NK-92 (cell line): Measurements from ENCODE around the gene KCNIP2.

Experiments
- DNase-seq: peaks from one replicate; lab custom pipeline; 2025; ENCODE audit not compliant: unreplicated experiment; lab: John Stamatoyannopoulos, UW

The KCNIP2 gene

DNA sequence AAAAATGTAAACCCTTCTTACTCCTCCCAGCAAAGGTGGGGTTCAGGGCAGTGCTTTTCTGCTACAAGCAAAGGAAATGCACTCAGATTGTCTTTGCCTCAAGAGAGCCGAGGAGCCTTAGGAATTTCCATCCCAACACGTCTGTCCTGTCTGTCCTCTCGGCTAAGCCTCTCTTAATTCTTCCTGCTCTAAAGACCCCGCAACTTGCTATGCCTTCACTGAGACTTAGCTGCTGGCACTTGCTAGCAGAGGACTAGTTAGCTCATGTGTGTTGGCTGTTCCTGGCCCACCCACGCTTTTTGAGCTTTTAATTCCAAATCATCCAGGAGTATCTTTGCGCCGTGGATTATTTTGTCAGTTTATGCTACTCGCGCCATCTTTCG is 59.9 kb downstream of the KCNIP2 start:
- DNase-seq = no peak

- DNase-seq = no peak
Observed at GRCh38 chr10:101782811-101783735, 60.5 kb downstream of the KCNIP2 start, which contains the start of gene NPM3. Gene NPM3, minus strand, starts transcription at chr10:101783446. Its CDS starts 56 bp downstream, at chr10:101783390.

DNA sequence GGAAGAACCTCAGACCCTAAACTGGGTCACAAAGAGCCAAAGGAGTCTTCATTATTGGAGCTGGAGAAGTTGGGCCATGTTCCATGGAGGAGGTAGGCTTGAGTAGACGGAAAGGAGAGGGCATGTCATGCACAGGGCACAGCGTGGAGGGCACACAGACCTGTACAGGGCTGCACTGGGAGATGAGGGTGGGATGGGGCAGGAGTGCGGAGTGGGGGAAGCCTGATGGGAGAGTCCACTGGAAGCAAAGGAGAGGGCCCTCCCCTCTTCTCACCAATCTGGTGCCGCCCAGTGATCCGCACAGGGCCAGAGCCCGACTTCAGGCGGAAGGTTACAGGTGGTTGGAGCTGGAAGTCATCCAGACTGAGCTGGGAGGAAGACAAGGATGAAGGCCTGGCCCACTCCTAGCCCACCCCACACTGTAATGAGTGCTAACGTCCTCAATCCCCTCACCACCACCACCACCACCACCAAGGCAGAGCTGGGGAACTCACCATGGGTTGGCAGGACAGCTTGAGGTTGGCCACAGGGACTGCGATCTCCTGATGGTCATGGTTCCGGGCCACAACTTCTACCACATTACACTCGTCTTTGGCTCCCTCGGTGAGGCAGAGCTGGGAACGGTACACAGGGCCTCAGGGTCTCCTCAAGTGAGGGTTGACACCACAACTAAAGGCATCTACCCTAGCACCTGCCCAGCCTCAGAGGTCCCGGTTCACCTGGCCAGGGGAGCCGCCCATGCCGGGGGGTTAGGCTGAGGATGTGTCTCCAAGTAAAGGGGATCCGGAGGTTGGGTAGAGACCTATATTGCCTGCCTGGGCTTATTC is 61.4 kb downstream of the KCNIP2 start:
- DNase-seq = no peak

GRCh38 chr10:101781655-101781983 is 62.0 kb downstream of the KCNIP2 start:
- no peak for DNase-seq

DNA sequence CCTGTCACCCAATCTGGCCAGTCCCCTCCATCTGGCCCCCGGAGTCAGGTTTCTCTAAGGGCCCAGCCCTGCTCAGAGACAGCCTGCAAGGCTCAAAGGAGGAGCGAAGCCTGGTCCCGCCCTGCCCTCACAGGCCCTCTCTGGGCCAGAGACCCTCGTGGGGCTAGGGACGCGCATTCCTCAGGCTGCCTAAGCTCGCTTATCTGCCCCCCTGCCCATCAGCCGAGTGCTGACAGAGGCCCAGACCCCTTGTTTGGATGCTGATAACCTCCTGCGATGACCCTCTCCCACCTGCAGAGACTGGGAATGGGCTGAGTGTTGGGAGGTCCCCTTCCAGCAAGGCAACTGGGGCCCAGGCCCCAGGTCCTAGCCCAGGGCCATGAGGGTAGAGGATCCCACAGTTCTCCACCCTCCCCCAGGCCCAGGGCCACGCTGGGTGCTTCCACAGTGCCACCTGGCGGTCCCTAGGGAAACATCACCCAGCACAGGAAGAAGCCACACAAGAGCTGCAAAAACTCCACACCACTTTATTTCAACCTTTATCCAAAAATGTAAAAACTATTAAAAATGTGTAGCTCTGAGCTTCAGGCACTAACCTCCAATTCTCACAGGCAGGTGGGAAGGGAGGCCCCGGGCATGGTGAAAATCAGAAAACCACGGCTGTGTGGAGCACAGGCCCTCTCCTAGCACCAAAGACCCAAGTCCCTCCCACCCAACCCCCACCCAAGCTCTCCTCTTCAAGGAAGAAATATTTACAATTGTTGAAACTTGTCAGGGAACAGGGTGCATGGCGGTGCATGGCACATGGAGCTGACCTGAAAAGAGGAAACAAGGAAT is 62.6 kb downstream of the KCNIP2 start:
- no peak for DNase-seq

DNA sequence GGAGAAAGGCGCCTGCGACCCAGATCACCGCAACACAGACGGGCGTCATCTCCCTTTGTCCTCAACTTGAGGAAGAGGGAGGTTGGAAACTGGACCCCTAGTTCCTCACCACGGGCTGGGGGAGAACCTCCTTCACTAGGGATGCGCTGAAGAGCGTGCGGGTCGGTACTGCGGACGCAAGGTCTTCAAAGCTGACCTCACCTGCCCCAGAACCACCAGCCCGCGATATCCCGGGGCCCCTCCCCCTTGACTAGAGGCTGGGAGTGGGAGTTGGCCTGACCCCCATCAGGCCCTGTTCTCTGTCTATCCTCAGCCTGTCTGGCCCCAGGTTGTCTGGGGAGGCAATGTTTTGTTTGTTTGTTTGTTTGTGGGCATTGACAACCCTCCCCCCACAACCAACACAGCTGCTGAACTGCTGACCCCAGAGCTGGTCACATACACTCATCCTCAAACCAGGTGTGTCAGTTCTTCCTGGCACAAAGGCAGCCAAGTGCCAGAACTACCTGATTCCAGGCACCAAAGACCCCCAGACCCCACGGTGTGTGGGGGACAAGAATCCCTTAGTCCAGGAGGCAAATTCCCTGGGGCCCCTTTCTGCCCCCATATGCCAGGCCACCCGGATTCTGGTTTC is 63.3 kb downstream of the KCNIP2 start:
- DNase-seq = no peak

- DNase-seq = no peak
Observed at GRCh38 chr10:101779544-101780186, 63.9 kb downstream of the KCNIP2 start.

DNA sequence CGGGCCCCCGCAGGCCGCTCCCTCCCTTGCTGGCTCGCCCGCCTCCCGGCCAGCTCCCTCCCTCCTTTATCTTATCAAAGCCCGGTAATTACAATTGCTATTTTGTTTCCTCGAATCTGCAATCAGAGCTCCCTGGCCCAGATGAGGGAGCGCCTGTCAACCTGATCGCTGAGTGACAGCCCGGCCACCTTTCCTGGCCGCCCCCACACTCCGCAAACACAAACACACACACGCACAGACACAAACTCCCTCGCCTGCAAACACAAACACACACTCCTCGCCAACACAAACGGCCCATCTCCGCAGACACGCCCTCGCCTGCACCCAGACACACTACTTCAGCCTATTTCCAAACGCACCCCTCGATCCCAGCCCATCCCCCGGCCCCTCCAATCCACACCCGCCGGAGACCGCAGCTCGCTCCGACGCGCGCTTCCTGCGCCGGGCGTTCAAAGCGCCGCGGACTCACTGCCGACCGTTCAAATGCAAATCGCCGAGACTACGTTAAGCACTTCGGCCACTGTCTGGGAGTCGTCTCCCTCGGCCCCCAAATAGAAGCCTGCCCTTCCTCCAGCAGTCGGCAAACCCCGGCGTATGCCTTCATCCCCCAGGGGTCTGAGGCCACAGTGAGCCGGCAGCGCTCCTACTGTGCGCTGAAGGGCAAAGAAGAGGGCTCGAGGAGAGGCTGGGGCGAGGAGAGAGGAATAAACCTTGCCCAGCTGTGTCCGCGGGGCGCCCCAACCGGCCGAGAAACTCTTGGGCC is 64.6 kb downstream of the KCNIP2 start:
- no peak for DNase-seq

GRCh38 chr10:101778151-101778780 is 65.3 kb downstream of the KCNIP2 start:
- DNase-seq = no peak

DNA sequence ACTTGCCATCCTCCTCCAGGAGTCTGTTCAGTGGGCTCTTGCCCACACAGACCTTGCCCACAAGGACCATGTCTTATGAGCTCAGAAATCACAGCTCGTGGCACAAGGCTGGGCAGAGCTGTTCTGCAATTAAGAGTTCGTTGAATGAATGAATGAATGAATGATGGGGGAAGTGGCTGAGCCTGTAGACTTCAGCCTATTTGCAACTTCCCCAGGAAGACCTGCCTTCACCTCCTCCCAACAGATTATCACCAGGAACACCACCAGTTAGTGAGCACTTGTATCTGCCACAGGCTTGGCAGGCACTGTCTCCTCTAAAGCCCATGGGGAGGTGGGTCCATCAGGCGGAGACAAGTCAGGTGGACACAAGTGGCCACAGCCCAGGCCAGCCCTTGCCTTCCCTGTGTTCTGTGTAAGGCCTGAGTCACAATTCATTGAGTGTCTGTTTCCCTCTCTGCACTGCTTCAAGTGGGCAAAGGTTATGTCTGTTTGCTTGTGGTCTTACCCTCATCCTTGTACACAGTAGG is 65.9 kb downstream of the KCNIP2 start:
- no peak for DNase-seq

DNA sequence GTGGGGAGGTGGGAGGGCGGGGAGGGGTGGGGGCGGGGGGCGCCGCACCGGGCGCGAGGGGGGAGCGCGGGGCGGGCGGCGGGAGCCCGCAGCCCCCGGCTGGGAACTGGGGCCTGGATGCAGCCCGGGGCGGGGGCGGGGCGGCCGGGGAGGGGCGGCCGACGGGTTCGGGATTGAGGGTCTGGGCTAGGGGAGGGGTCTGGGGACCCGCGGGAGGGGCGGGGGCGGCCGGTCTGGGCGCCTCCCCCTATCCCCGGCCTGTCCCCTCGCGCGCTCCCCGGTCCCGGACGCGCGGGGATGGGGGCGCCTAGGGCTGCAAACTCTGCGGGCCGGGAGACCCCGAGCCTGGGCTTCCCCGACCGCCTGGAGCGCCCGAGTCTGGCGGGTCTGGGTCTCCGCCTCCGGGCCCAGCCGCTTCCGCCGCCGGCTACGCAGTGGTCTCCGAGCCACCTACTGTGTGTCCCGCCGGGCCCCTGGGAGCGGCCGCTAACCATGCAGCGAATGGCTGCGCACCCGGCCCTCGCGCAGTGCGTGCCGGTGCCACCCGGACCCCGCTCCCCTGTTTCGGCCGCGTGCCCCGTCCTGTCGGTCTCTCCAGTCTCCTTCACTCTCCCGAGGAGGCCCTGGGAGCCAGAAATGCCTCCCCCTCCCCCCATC is 67.3 kb downstream of the KCNIP2 start:
- no peak for DNase-seq
